NT2/D1 (cell line): Measurements from ENCODE around the gene SPECC1L.

Experiments
- YY1 ChIP-seq: IDR thresholded peaks from 2 replicates; pipeline ENCODE4 v1.6.1; 2011; ENCODE audit not compliant: insufficient read length, insufficient read depth
- ZNF274 ChIP-seq: IDR thresholded peaks from 2 replicates; pipeline ENCODE4 v1.6.1; 2011; ENCODE audit warnings: mild to moderate bottlenecking, low read depth, low read length

GRCh38 chr22:24323233-24323632 lies 52.6 kb downstream of the SPECC1L start:
- TF ChIP-seq ZNF274 (no peak), YY1 (no peak)
